ENCODE measurements around the gene CD34. TPM values are rescaled to one million over a fixed set of nuclear protein-coding genes. Genes with fewer than 3 reads are reported as not detected.
"Not testable (repeated sequence)": the region's sequence is repeated elsewhere in the genome, so short reads cannot be mapped to it uniquely, and the experiment has no call there.

The CD34 gene
- total and polyA plus RNA-seq, 2 donors (not counting 1 experiment from before 2014, with no cell fraction given) = under 0.01 to 0.51 TPM

- H2AFZ ChIP-seq (ENCODE audit: low read length) = no peak overlapping the region
- H3K27ac ChIP-seq (ENCODE audit: insufficient read depth, low read length) = no peak overlapping the region
- H3K4me1 ChIP-seq (ENCODE audit: control insufficient read depth, extremely low read depth, insufficient read depth, low read length) = no peaks in the 10 kb centered on the region
- H3K79me2 ChIP-seq (ENCODE audit: control insufficient read depth, insufficient read depth, low read length) = no peaks in the 10 kb centered on the region
- H4K20me1 ChIP-seq (ENCODE audit: control insufficient read depth, extremely low read depth, insufficient read depth, low read length) = no peaks in the 10 kb centered on the region
- H3K9me3 ChIP-seq (ENCODE audit: control insufficient read depth, insufficient read depth, low read depth, low read length) = no peaks in the 10 kb centered on the region
- no peak overlapping the region for H3K9ac ChIP-seq (ENCODE audit: insufficient read depth, low read length)
- no peak for DNase-seq (ENCODE audit: low read depth in 2 of 2)
- H3K4me3 ChIP-seq (replicated peaks in 1 of 4; ENCODE audit: control extremely low read depth in 1 of 4, insufficient read depth in 1 of 4, low read depth in 3 of 4, low read length in 4 of 4) = no peak overlapping the region
- TF ChIP-seq, protein P1, sequence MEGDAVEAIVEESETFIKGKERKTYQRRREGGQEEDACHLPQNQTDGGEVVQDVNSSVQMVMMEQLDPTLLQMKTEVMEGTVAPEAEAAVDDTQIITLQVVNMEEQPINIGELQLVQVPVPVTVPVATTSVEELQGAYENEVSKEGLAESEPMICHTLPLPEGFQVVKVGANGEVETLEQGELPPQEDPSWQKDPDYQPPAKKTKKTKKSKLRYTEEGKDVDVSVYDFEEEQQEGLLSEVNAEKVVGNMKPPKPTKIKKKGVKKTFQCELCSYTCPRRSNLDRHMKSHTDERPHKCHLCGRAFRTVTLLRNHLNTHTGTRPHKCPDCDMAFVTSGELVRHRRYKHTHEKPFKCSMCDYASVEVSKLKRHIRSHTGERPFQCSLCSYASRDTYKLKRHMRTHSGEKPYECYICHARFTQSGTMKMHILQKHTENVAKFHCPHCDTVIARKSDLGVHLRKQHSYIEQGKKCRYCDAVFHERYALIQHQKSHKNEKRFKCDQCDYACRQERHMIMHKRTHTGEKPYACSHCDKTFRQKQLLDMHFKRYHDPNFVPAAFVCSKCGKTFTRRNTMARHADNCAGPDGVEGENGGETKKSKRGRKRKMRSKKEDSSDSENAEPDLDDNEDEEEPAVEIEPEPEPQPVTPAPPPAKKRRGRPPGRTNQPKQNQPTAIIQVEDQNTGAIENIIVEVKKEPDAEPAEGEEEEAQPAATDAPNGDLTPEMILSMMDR (conservative IDR thresholded peaks at IDR 0.05 in 1 of 2, IDR thresholded peaks at IDR 0.05 in 1 of 2; ENCODE audit: low read depth in 1 of 2, low read length in 2 of 2) = no peak
- no peak for TF ChIP-seq EZH2 (IDR thresholded peaks at IDR 0.05; ENCODE audit: low read length, missing control alignments)
- no peak overlapping the region for H3K4me2 ChIP-seq (ENCODE audit: extremely low read depth, insufficient read depth, low read length)
- peaks cover 6% of the 10 kb centered on the region for H3K27me3 ChIP-seq (ENCODE audit: control insufficient read depth, insufficient read depth, low read length)
- H3K36me3 ChIP-seq (ENCODE audit: control insufficient read depth, insufficient read depth, low read length) = no peaks in the 10 kb centered on the region
These were observed 35.8 kb upstream of the CD34 start for GRCh38 chr1:207946756-207947155.

DNA sequence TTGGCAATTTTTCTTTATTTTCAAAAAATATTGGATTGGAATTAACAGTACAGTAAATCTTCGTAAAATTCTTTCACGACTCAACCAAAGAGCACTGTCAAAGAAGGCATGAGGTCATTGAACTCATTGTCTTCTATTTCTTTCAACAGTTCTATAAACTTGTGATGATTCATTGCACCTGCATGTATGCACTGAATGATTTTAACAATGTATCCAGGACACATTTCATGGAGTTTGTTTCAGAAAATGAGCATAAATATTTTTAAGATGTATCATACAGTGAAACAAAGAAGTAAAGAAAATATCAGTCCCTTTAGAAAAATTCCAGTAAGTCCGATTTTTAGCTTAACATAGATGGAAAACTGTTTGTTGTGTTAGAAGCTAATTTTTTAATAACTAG lies 33.6 kb upstream of the CD34 start:
- TF ChIP-seq, protein P1 (conservative IDR thresholded peaks at IDR 0.05 in 1 of 2, IDR thresholded peaks at IDR 0.05 in 1 of 2; ENCODE audit: low read depth in 1 of 2, low read length in 2 of 2) = no peak
- TF ChIP-seq EZH2 (IDR thresholded peaks at IDR 0.05; ENCODE audit: low read length, missing control alignments) = no peak
- Histone ChIP-seq H3K4me1 (ENCODE audit: control insufficient read depth, extremely low read depth, insufficient read depth, low read length) (no peaks in the 10 kb centered on the region), H3K4me2 (ENCODE audit: extremely low read depth, insufficient read depth, low read length) (no peak overlapping the region), H3K36me3 (ENCODE audit: control insufficient read depth, insufficient read depth, low read length) (no peaks in the 10 kb centered on the region), H3K27me3 (ENCODE audit: control insufficient read depth, insufficient read depth, low read length) (no peaks in the 10 kb centered on the region), H4K20me1 (ENCODE audit: control insufficient read depth, extremely low read depth, insufficient read depth, low read length) (no peaks in the 10 kb centered on the region), H3K9me3 (ENCODE audit: control insufficient read depth, insufficient read depth, low read depth, low read length) (no peaks in the 10 kb centered on the region), H3K27ac (ENCODE audit: insufficient read depth, low read length) (no peak overlapping the region), H2AFZ (ENCODE audit: low read length) (no peak overlapping the region), H3K79me2 (ENCODE audit: control insufficient read depth, insufficient read depth, low read length) (no peaks in the 10 kb centered on the region), H3K9ac (ENCODE audit: insufficient read depth, low read length) (no peak overlapping the region), H3K4me3 (replicated peaks in 1 of 4; ENCODE audit: control extremely low read depth in 1 of 4, insufficient read depth in 1 of 4, low read depth in 3 of 4, low read length in 4 of 4) (no peak overlapping the region)
- peak in 1 of 2 donors; percentile 68 for DNase-seq (ENCODE audit: low read depth in 2 of 2)

DNA sequence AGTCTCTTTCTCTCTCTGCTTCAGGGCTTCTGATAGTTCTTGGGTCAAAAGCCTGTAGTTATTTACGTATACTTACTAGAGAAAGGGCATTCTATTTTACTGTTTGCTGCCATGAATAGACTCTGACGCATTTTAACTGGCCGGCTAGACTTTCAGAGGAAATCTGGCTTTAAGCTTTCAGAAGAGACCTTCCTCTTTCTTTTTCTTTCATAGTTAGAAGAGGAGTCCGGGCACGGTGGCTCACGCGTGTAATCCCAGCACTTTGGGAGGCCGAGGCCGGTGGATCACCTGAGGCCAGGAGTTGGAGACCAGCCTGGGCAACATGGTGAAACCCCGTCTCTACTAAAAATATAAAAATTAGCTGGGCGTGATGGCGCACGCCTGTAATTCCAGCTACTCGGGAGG lies 31.4 kb upstream of the CD34 start:
- peak in 1 of 2 donors; percentile 14 for DNase-seq (ENCODE audit: low read depth in 2 of 2)
- not testable (repeated sequence) for H3K9me3 ChIP-seq (ENCODE audit: control insufficient read depth, insufficient read depth, low read depth, low read length)

More for the DNA sequence above, 31.4 kb upstream of the CD34 start:
- not testable (repeated sequence) for H4K20me1 ChIP-seq (ENCODE audit: control insufficient read depth, extremely low read depth, insufficient read depth, low read length); H3K4me3 ChIP-seq (replicated peaks in 1 of 4; ENCODE audit: control extremely low read depth in 1 of 4, insufficient read depth in 1 of 4, low read depth in 3 of 4, low read length in 4 of 4); H3K27ac ChIP-seq (ENCODE audit: insufficient read depth, low read length); H3K27me3 ChIP-seq (ENCODE audit: control insufficient read depth, insufficient read depth, low read length); H3K9ac ChIP-seq (ENCODE audit: insufficient read depth, low read length); H3K4me2 ChIP-seq (ENCODE audit: extremely low read depth, insufficient read depth, low read length); H3K4me1 ChIP-seq (ENCODE audit: control insufficient read depth, extremely low read depth, insufficient read depth, low read length); H3K79me2 ChIP-seq (ENCODE audit: control insufficient read depth, insufficient read depth, low read length); H3K36me3 ChIP-seq (ENCODE audit: control insufficient read depth, insufficient read depth, low read length)
- H2AFZ ChIP-seq (ENCODE audit: low read length) = peak overlapping the region; percentile 52
